ENCODE measurements around the gene LMX1B.

The LMX1B gene

DNA sequence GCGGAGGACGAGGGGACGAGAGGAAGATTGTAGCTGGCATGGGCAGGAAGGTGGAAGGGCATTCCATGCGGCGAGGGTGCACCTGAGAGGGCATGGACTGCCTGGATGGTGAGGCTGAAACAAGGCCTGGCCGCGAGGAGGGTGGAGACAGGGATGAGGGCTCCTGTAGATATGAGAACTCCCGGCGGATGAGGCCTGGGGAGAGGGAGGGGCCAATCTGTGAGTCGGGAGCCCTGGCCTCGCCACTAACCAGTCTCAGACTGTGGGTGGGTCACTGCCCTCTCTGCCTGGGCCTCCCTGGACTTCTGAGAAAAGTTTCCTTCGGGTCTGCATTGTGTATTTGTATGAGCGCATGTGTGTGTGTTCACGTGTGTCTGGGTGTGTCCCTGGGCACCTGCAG is 55.4 kb downstream of the LMX1B start:
- TF ChIP-seq POLR2AphosphoS5 (IDR thresholded peaks at IDR 0.05; ENCODE audit: borderline replicate concordance, low read depth, low read length) (no peak), FOXP2 (optimal IDR thresholded peaks at IDR 0.05; ENCODE audit: control extremely low read depth, extremely low read length, insufficient read depth) (no peak), EZH2 (IDR thresholded peaks at IDR 0.05) (no peak)

DNA sequence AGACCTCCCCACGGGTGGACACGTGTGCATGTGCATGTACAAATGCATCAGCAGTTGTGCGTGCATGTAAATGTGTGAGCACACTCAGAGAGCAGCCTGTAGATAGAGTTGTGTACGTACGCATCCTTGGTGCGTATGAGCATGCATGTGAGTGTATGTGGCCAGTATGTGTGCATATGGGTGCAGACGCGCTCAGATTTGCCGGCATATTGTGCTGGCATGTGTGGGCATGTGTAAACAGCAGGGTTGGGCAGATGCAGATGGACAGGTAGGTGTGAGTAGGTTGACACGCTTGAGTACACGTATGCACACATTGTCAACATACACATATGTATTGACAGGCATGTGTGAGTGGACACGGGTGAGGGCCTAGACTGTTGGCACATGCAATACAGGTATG is 56.5 kb downstream of the LMX1B start:
- no peak overlapping the region for H3K9ac ChIP-seq (ENCODE audit: insufficient read length)
- H3K27ac ChIP-seq: no peak overlapping the region
- no peaks in the 10 kb centered on the region for H3K36me3 ChIP-seq (ENCODE audit: insufficient read depth, low read length)
- no peak overlapping the region for H3K4me3 ChIP-seq
- DNase-seq (ENCODE audit: low read depth, low spot score): no peak
- H3K9me3 ChIP-seq (ENCODE audit: low read depth, low read length): no peaks in the 10 kb centered on the region
- no peak for TF ChIP-seq POLR2AphosphoS5 (IDR thresholded peaks at IDR 0.05; ENCODE audit: borderline replicate concordance, low read depth, low read length)
- TF ChIP-seq FOXP2 (optimal IDR thresholded peaks at IDR 0.05; ENCODE audit: control extremely low read depth, extremely low read length, insufficient read depth): no peak
- TF ChIP-seq EZH2 (IDR thresholded peaks at IDR 0.05): no peak

More for the DNA sequence above, 55.4 kb downstream of the LMX1B start:
- Histone ChIP-seq H3K4me3 (no peak overlapping the region), H3K9ac (ENCODE audit: insufficient read length) (no peak overlapping the region), H3K36me3 (ENCODE audit: insufficient read depth, low read length) (no peaks in the 10 kb centered on the region), H3K27ac (no peak overlapping the region), H3K9me3 (ENCODE audit: low read depth, low read length) (no peaks in the 10 kb centered on the region)
- no peak for DNase-seq (ENCODE audit: low read depth, low spot score)

DNA sequence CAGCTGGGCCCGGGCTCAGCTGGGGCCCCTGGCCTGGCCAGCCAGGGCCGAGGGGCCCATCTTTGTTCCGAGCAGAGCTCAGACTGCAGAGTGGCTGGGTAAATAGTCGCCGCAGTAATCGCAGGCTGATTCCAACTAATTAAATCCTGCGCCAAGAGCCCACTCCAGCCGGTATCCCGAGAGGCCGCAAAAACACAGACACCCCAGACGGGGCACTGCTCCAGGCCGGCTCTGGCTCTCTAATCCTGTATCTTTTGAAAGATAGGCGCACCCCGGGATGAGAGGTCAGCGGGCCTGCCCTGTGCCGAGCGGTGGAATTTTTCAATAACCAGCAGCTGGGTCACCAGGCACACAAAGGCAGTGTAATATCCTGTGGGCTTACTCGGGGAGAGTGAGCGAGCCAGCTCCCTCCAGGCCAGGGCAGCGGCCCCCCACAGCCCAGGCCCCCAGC is 57.7 kb downstream of the LMX1B start:
- Histone ChIP-seq H3K36me3 (ENCODE audit: insufficient read depth, low read length) (no peaks in the 10 kb centered on the region), H3K9ac (ENCODE audit: insufficient read length) (no peak overlapping the region), H3K27ac (no peak overlapping the region), H3K4me3 (no peak overlapping the region), H3K9me3 (ENCODE audit: low read depth, low read length) (no peaks in the 10 kb centered on the region)
- no peak for DNase-seq (ENCODE audit: low read depth, low spot score)
- TF ChIP-seq FOXP2 (optimal IDR thresholded peaks at IDR 0.05; ENCODE audit: control extremely low read depth, extremely low read length, insufficient read depth): no peak
- TF ChIP-seq EZH2 (IDR thresholded peaks at IDR 0.05): no peak
- TF ChIP-seq POLR2AphosphoS5 (IDR thresholded peaks at IDR 0.05; ENCODE audit: borderline replicate concordance, low read depth, low read length): no peak

DNA sequence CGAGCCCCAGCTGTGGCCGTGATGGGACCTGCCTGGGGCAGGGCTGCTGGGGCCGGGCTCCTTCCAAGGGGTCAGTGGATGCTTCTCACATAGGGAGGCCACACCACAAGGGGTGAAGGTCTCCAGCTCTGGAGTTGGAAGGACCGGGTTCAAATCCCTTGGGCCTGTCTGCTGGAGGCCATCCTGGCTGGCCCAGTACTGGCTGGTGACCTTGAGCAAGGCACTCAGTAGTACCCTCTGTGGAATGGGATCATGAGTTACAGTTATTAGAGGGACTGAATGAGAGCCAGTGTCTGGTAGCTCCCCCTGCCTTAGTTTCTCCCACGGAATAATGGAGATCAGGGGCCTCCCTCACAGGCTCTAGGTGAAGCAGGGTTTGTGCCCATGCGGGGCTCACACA is 58.3 kb downstream of the LMX1B start:
- Histone ChIP-seq H3K9ac (ENCODE audit: insufficient read length) (no peak overlapping the region), H3K4me3 (no peak overlapping the region), H3K27ac (no peak overlapping the region), H3K36me3 (ENCODE audit: insufficient read depth, low read length) (no peaks in the 10 kb centered on the region), H3K9me3 (ENCODE audit: low read depth, low read length) (no peaks in the 10 kb centered on the region)
- no peak for DNase-seq (ENCODE audit: low read depth, low spot score)
- TF ChIP-seq EZH2 (IDR thresholded peaks at IDR 0.05) (no peak), FOXP2 (optimal IDR thresholded peaks at IDR 0.05; ENCODE audit: control extremely low read depth, extremely low read length, insufficient read depth) (no peak), POLR2AphosphoS5 (IDR thresholded peaks at IDR 0.05; ENCODE audit: borderline replicate concordance, low read depth, low read length) (no peak)

DNA sequence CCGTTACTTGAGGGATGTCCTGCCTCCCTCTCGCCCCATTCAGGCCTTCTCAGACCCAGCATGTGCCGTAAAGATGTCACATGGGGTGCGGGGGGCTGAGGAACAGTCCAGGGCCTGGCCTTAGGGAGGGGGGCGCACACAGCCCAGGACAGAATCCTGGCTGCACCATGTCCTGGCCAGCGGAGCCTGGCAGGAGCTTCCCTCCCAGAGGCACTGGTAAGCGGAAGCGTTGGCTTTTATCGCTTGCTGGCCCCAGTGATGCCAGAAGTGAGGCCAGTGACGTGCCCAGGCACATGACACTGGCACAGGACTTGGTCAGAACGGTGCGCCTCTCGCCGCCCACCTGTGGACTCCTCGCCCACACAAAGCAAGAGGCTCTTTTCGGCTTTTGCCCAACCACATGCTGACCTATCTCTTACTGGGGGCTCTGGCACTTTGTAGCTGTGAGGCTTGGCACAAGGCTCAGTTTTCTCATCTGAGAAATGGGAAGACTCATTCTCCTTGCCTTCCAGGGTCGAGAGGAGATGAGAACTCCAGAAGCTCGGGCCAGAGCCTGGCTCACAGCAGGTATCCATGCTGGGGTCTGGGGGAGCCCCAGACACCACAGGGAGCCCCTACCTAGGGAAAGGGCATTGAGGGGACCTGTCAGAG is 59.0 kb downstream of the LMX1B start:
- Histone ChIP-seq H3K36me3 (ENCODE audit: insufficient read depth, low read length) (no peaks in the 10 kb centered on the region), H3K9ac (ENCODE audit: insufficient read length) (no peak overlapping the region), H3K4me3 (no peak overlapping the region), H3K9me3 (ENCODE audit: low read depth, low read length) (no peaks in the 10 kb centered on the region), H3K27ac (no peak overlapping the region)
- TF ChIP-seq FOXP2 (optimal IDR thresholded peaks at IDR 0.05; ENCODE audit: control extremely low read depth, extremely low read length, insufficient read depth) (no peak), EZH2 (IDR thresholded peaks at IDR 0.05) (no peak), POLR2AphosphoS5 (IDR thresholded peaks at IDR 0.05; ENCODE audit: borderline replicate concordance, low read depth, low read length) (no peak)
- no peak for DNase-seq (ENCODE audit: low read depth, low spot score)

DNA sequence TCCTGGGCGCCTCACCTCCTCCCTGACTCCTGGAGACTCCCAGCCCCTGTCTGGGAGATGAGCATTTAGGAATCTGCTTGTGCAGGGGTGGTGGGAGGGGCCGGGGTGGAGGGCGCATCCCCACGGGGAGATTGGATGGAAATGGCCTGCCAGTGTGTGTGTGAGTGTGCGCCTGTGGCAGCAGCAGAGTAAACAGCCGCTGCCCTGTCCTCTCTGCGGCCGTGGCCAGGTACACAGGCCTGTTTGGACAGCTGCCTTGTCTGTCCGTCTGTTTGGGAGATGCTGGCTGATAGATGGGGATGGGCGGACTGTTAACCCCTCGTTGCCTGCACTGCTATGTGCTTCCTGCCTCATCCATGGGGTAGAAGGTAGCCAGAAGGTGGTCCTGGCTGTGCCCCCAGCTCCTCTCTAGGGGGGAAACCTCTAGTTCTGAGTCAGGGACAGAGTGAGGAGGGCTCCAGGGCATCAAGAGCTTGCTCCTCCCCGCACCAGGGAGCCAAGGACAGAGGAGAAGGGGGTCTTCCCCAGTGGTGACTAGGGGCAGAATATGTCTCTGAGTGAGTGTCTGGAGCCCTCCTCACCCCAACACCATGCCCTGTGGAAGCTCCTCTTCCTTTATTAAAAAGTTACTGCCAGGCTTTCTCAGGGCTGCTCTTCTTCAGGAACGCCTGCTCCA is 60.1 kb downstream of the LMX1B start:
- DNase-seq (ENCODE audit: low read depth, low spot score): no peak
- TF ChIP-seq POLR2AphosphoS5 (IDR thresholded peaks at IDR 0.05; ENCODE audit: borderline replicate concordance, low read depth, low read length) (no peak), EZH2 (IDR thresholded peaks at IDR 0.05) (no peak), FOXP2 (optimal IDR thresholded peaks at IDR 0.05; ENCODE audit: control extremely low read depth, extremely low read length, insufficient read depth) (no peak)
- no peak overlapping the region for H3K4me3 ChIP-seq
- H3K27ac ChIP-seq: no peak overlapping the region
- no peaks in the 10 kb centered on the region for H3K9me3 ChIP-seq (ENCODE audit: low read depth, low read length)
- H3K36me3 ChIP-seq (ENCODE audit: insufficient read depth, low read length): no peaks in the 10 kb centered on the region
- H3K9ac ChIP-seq (ENCODE audit: insufficient read length): no peak overlapping the region

DNA sequence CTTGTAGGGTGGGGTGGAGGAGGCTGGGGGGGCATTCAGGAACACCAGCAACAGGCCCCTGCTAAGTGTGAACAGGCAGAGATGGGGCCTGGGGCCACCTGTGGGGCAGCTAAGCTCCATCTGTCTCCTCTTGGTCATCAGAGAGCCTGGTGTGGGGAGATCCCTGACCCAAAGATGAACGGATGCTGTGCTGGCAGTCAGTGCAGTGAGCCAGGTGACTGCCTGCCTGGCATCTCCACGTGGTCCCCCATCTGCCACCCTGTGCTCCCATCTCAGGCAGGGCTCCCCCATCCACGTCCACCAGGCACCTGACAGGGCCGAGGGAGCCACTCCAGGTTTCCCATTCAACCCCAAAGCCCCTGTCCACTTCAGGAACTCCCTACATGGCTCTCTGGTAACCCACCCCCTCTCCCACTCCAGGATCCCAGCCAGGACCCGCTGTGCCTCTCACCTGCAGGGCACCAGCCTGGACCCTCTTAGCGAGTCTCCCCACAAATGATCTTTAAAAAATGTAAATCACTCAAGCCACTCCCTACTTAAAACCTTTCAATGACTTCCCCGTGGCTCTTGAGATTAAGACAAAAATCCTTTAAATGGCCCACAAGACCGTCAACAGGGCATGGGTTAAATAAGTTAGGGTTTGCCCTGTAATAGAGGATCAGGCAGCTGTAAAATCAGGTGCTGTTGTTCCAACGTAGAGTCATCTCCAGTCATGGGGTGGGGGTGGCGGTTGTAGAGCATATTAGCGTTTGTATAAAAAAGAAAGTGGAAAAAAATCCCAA is 60.8 kb downstream of the LMX1B start:
- H3K27ac ChIP-seq: no peak overlapping the region
- H3K9me3 ChIP-seq (ENCODE audit: low read depth, low read length): no peaks in the 10 kb centered on the region
- no peak overlapping the region for H3K9ac ChIP-seq (ENCODE audit: insufficient read length)
- H3K4me3 ChIP-seq: no peak overlapping the region
- no peaks in the 10 kb centered on the region for H3K36me3 ChIP-seq (ENCODE audit: insufficient read depth, low read length)
- no peak for DNase-seq (ENCODE audit: low read depth, low spot score)
- TF ChIP-seq FOXP2 (optimal IDR thresholded peaks at IDR 0.05; ENCODE audit: control extremely low read depth, extremely low read length, insufficient read depth) (no peak), EZH2 (IDR thresholded peaks at IDR 0.05) (no peak), POLR2AphosphoS5 (IDR thresholded peaks at IDR 0.05; ENCODE audit: borderline replicate concordance, low read depth, low read length) (no peak)

DNA sequence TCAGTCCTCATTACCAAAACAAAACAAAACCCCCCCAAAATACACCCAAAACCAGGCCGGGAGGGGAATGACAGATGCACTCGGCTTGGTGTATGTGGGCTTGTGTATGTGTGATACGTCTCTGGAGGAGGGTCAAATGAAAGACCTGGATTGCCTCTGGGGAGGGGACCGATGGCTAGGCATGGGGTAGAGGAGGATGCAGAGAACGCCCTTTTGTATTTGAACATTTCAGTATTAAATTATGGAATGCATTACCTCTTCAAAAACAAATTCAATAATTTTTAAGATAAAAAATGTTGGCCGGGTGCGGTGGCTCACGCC is 61.4 kb downstream of the LMX1B start:
- Histone ChIP-seq H3K4me3 (no peak overlapping the region), H3K9me3 (ENCODE audit: low read depth, low read length) (no peaks in the 10 kb centered on the region), H3K9ac (ENCODE audit: insufficient read length) (no peak overlapping the region), H3K27ac (no peak overlapping the region), H3K36me3 (ENCODE audit: insufficient read depth, low read length) (no peaks in the 10 kb centered on the region)
- DNase-seq (ENCODE audit: low read depth, low spot score): no peak
- no peak for TF ChIP-seq FOXP2 (optimal IDR thresholded peaks at IDR 0.05; ENCODE audit: control extremely low read depth, extremely low read length, insufficient read depth)
- TF ChIP-seq EZH2 (IDR thresholded peaks at IDR 0.05): no peak
- TF ChIP-seq POLR2AphosphoS5 (IDR thresholded peaks at IDR 0.05; ENCODE audit: borderline replicate concordance, low read depth, low read length): no peak

All from SK-N-MC (cell line).